Hippocampal formation (tissue), 2 donors: ENCODE data around the gene FAM193A.
"Not testable (repeated sequence)": the region's sequence is repeated elsewhere in the genome, so short reads cannot be mapped to it uniquely, and the experiment has no call there.

ENCODE experiments used
- DNase-seq, 2 donors: peaks; one replicate each; lab custom pipeline; 2025; lab: John Stamatoyannopoulos, UW

Gene FAM193A

GRCh38 chr4:2651998-2652397, 115.6 kb downstream of the FAM193A start:
- no peak for DNase-seq

DNA sequence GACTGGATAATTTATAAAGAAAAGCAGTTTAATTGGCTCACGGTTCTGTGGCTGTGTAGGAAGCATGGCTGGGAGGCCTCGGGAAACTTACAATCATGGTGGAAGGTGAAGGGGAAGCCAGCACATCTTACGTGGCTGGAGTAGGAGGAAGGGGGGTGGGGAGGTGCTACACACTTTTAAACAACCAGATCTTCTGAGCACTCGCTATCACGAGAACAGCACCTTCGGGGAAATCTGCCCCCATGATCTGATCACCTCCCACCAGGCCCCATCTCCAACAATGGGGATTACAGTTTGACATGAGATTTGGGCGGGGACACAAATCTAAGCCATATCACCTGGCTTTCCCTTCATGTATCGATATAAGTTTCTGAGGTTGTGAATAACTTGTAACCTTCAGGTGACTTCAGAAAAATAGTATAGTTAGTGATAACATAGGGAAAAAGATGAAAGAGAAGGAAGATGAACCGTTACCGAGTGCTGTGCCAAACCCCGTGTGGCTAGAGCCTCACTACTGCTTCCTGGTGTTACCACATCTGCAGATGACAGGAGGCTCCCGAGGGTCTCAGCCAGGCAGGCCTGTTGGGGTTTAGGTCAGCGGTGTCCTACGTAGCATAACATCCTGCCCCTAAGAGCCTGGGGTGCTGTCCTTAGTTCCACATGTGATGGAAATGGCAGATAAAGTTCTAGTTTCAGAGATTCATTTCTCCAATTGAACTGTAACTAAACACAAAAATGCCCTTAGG, 116.1 kb downstream of the FAM193A start:
- DNase-seq = no peak

- no peak for DNase-seq
Measured at GRCh38 chr4:2660596-2661211, 124.3 kb downstream of the FAM193A start.

DNA sequence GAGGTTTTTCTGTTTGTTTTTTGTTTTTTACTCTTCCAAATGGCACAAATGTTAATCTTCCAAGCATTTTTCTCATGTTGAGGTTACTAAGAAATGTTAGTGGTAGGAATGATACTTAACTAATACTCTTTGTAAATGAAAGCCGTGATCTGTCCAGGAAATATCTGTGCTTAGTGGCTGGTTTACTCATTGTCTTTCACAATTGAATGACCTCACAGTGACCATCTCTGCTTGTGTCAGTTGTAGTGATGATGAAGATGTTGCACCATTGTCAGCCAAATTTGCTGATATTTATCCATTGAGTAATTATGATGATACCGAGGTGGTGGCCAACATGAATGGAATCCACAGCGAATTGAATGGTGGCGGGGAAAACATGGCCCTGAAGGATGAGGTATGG, 126.2 kb downstream of the FAM193A start:
- no peak for DNase-seq

- DNase-seq = no peak
Measured at GRCh38 chr4:2663275-2663674, 126.8 kb downstream of the FAM193A start.

- no peak for DNase-seq
Measured at GRCh38 chr4:2666722-2667247, 130.3 kb downstream of the FAM193A start.

DNA sequence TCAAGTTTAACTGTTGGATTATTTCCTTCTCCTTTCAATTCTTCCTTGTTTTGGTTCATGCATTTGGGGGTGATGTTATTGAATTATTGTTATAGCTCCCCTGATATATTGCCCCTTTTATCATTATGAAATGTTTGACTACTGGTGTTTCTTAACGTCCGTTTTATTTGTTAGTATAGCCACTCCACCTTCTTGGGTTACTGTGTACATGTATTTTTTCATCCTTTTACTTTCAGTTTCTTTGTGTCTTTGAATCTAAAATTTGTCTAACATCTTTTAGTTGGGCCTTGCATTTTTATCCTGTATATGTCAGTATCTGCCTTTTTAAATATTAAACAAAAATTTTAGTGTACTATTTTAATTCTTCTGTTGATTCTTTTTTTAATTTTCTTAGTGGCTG, 131.0 kb downstream of the FAM193A start:
- no peak for DNase-seq

DNA sequence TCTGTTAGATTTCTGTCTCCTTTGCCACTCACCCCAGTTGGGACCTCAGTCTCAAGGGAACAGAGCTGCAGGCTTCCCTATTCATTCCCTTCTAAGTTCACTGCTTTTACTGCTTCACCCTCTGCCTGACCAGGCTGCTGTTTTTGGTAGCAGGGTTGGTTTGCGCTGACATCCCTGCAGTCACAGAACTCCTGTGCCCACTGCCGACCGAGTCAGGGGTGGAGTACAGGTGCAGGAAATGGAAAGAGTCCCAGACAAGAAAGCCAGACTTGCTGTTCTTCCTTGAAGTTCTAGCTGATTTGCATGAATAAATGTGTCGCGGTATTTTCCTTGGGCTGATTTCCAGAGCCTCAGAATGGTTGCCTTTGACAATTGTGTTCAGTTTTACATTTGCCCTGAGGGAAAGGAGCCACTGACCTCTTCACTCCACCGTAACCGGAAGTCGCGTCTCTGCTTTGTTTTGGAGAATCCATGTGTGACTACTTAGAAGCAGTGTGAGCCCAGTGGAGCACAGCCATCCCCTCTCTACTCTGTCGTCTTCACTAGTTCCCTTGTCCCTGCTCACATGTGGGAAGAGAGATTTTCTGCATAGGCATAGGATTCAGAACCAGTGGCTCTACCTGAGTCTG, 134.9 kb downstream of the FAM193A start:
- no peak for DNase-seq

DNA sequence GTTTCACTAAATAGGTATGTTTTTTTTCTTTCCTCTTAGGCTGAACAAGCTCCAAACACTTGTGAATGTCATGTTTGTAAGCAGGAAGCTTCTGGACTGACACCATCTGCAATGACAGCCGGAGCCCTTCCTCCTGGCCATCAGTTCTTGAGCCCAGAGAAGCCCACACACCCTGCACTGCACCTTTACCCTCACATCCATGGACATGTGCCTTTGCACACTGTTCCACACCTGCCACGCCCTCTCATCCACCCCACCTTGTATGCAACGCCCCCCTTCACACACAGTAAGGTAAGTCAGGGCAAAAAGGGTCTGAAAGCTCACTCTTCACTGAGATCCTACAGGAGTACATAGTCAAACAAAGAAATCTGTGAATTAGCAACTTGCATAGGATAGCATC, 135.6 kb downstream of the FAM193A start:
- no peak for DNase-seq

DNA sequence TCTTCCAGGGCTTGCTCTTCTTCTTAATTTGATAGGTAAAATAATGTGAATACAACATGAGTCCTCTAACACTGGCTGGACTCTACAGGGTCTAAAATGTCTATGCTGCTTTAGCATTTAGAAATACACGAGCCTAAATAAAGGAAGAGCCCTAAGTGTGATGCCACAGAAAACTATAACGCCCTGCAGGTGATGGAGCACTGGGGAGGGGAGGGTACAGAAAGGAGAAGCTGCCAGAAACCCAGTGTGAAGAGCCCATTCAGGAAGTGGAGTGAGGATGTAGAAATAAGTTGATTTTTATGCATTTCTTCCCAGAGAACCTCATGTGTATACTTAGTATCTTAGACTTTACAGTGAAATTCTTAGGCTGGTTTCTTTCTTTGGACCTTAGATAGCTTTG, 136.3 kb downstream of the FAM193A start:
- no peak for DNase-seq

GRCh38 chr4:2673157-2673556, 136.7 kb downstream of the FAM193A start:
- no peak for DNase-seq

DNA sequence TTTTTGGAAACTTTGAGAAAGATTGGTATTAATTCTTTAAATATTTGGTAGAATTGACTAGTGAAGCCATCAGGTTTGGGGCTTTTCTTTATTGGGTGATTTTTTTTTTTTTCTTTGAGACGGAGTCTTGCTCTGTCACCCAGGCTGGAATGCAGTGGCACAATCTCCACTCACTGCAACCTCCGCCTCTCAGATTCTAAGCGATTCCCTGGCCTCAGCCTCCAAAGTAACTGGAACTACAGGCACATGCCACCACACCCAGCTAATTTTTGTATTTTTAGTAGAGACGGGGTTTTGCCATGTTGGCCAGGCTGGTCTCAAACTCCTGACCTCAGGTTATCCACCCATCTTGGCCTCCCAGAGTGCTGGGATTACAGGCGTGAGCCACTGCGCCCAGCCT, 143.3 kb downstream of the FAM193A start:
- not testable (repeated sequence) for DNase-seq

GRCh38 chr4:2684486-2684885, 148.0 kb downstream of the FAM193A start:
- no peak for DNase-seq

DNA sequence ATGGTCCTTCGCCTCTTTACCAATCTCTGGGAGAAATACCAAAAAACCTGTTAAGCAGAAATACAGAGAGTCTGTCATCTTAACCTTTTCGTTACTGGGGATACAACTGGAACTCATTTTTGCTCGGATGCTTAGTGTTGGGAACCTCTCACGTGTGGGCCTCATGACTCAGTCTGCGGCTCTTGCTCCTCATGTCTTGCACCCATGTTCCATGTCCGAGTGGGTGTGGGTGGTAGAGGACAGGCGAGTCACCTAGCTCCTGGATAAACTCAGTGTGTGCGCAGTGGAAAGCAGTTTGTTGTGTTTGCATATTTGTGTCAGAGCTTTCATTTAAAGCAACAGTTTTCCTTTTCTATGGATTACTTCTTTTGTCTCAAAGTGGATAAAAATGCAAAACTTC, 149.1 kb downstream of the FAM193A start:
- no peak for DNase-seq

- no peak for DNase-seq
Measured at GRCh38 chr4:2686379-2687265, 150.2 kb downstream of the FAM193A start.

GRCh38 chr4:2688281-2688680, 151.8 kb downstream of the FAM193A start:
- DNase-seq = no peak

GRCh38 chr4:2688697-2689096, 152.2 kb downstream of the FAM193A start:
- DNase-seq = no peak

GRCh38 chr4:2689114-2689513, 152.7 kb downstream of the FAM193A start:
- DNase-seq = no peak

DNA sequence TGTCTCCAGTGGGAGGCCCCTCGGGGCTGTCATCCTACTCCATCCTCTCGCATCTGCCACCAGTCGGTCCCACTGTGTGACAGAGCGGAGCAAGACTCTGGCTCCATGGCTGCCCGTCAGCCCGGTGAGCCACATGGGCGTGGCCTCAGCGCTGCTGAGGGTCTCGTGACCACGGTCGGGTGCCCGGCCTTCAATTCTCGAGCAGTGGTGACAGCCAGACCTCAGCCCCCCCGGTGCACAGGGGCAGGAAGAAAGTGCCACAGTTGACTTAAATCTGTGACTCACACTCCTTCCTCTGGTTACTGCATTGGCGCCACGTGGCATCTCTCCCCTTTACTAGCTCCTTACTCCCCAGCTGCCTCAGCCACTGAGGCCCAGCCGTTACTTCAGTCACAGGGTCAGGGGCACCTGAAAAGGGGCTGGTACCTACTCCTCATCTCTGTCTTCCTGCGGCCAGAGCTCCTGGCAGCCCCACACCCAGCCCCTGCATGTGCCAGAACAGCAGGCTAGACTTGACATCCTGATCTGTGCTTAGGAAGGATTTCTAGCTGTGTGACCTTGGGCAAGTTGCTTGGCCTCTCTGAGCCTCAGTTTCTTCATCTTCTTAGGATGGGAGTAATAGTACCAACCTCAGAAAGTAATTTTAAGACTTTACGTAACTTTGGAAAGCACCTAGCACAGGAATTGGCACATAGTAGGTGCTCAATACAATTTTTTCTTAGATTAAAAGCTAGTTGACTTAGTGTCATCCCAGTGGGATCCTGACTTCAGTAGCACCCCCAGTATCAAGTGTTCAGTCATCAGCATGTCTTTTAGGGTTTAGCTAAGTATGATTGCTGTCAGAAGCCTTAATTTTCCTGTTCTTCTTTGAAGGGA, 153.6 kb downstream of the FAM193A start:
- DNase-seq = no peak

GRCh38 chr4:2691313-2691712, 154.9 kb downstream of the FAM193A start:
- DNase-seq = no peak

GRCh38 chr4:2691952-2692435, 155.5 kb downstream of the FAM193A start:
- DNase-seq = no peak
